ENCODE measurements around the gene MYO7A. TPM values are rescaled to one million over a fixed set of nuclear protein-coding genes. Genes with fewer than 3 reads are reported as not detected.

The MYO7A gene
- total and polyA plus RNA-seq, 2 donors (not counting 3 experiments of a cell fraction or from before 2014, with no cell fraction given): 1.3 to 3.6 TPM

GRCh38 chr11:77109236-77110019 lies 18.6 kb upstream of the MYO7A start:
- Histone ChIP-seq H3K9me1 (replicated peaks; ENCODE audit: control insufficient read depth, extremely low read depth, insufficient read depth, low read length) (no peaks in the 10 kb centered on the region), H3K4me1 (ENCODE audit: control insufficient read depth, extremely low read depth, insufficient read depth, low read length) (peaks cover 17% of the 10 kb centered on the region), H3K36me3 (ENCODE audit: control insufficient read depth in 2 of 2, extremely low read depth in 1 of 2, insufficient read depth in 2 of 2, low read length in 2 of 2) (no peaks in the 10 kb centered on the region), H3K27ac (ENCODE audit: insufficient read depth, low read depth, low read length) (no peak overlapping the region), H3K4me2 (ENCODE audit: insufficient read depth, low read length) (no peak overlapping the region), H3K9ac (replicated peaks; ENCODE audit: extremely low read depth, insufficient read depth, low read length) (no peak overlapping the region), H3K9me3 (replicated peaks; ENCODE audit: control insufficient read depth, insufficient read depth, low read length) (no peaks in the 10 kb centered on the region), H3K4me3 (replicated peaks in 1 of 3; ENCODE audit: insufficient read depth in 1 of 3, low read depth in 1 of 3, low read length in 3 of 3) (no peak overlapping the region), H3K27me3 (ENCODE audit: control insufficient read depth in 2 of 2, insufficient read depth in 2 of 2, low read length in 2 of 2) (no peaks in the 10 kb centered on the region), H3K79me2 (ENCODE audit: control insufficient read depth, insufficient read depth, low read length) (no peaks in the 10 kb centered on the region), H4K20me1 (replicated peaks; ENCODE audit: control insufficient read depth, extremely low read depth, insufficient read depth, low read length) (no peaks in the 10 kb centered on the region), H2AFZ (ENCODE audit: low read depth, low read length) (no peak overlapping the region)
- no TSS peak for BruUV-seq (replicated peaks)
- TF ChIP-seq CTCF (IDR thresholded peaks at IDR 0.05; ENCODE audit: extremely low read depth in 1 of 2, insufficient read depth in 1 of 2, low read depth in 1 of 2, low read length in 2 of 2) (no peak), POLR2A (IDR thresholded peaks at IDR 0.05; ENCODE audit: low read depth, low read length) (no peak), FOS (IDR thresholded peaks at IDR 0.05; ENCODE audit: borderline replicate concordance, insufficient read depth, low read length) (no peak)
- DNase-seq (ENCODE audit: low read depth, low spot score) (peak; percentile 12), FAIRE-seq (no peak)
- dilution Hi-C loops (cut with MboI; ENCODE audit: extremely low pct_ligation_motif_present, low sequenced_read_pairs) (no loop called here), intact Hi-C loops (cut with micrococcal nuclease) (no loop called here)
- ChIA-PET CTCF (interaction anchor here (1.2 to 2.4 kb wide), 5 partner anchors 18 to 310 kb away, joined by 3 to 8 read pairs (median 7); no protein-coding TSS in a partner anchor), POLR2A (no interaction called here)

DNA sequence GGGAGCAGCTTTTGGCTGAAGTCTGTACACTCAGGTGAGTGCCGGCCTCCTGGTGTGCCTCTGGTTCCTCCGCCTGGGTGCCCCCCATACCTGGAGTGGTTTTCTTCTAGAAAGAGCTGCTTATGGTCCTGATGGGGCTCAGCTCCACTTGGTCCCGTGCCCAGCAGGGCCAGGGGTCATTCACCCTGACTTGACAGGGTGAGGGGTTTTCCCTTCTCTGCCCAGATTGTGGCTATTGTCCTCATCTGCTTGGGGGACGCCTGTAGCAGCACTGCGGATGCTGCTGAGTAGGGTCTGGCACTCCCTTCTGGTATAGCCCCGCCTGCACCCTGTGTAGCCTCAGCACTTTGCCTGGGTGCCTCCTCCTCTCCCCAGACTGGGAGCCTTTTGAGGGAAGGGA lies 17.2 kb upstream of the MYO7A start:
- no peak for FAIRE-seq
- intact Hi-C loops (cut with micrococcal nuclease): no loop called here
- POLR2A ChIA-PET: no interaction called here
- no peaks in the 10 kb centered on the region for H4K20me1 ChIP-seq (replicated peaks; ENCODE audit: control insufficient read depth, extremely low read depth, insufficient read depth, low read length)
- H3K9me3 ChIP-seq (replicated peaks; ENCODE audit: control insufficient read depth, insufficient read depth, low read length): no peaks in the 10 kb centered on the region
- CTCF ChIA-PET: interaction anchor here (0.6 to 5.3 kb wide), 6 partner anchors 10 to 312 kb away, joined by 3 to 64 read pairs (median 6); no protein-coding TSS in a partner anchor
- TF ChIP-seq CTCF (IDR thresholded peaks at IDR 0.05; ENCODE audit: extremely low read depth in 1 of 2, insufficient read depth in 1 of 2, low read depth in 1 of 2, low read length in 2 of 2) (no peak), EZH2 (IDR thresholded peaks at IDR 0.05; ENCODE audit: borderline replicate concordance, low read depth, low read length, severe bottlenecking) (no peak), FOS (IDR thresholded peaks at IDR 0.05; ENCODE audit: borderline replicate concordance, insufficient read depth, low read length) (no peak), POLR2AphosphoS5 (IDR thresholded peaks at IDR 0.05; ENCODE audit: insufficient read depth, low read depth, low read length) (no peak), POLR2A (IDR thresholded peaks at IDR 0.05; ENCODE audit: low read depth, low read length) (no peak), MYC (IDR thresholded peaks at IDR 0.05; ENCODE audit: low read depth, low read length) (no peak), GATA2 (IDR thresholded peaks at IDR 0.05; ENCODE audit: insufficient read depth, insufficient read length, low read depth, low read length) (no peak), MAX (IDR thresholded peaks at IDR 0.05; ENCODE audit: insufficient read depth, insufficient read length) (no peak), JUN (IDR thresholded peaks at IDR 0.05; ENCODE audit: borderline replicate concordance, insufficient read depth, insufficient read length, low read depth) (no peak)
- no peaks in the 10 kb centered on the region for H3K9me1 ChIP-seq (replicated peaks; ENCODE audit: control insufficient read depth, extremely low read depth, insufficient read depth, low read length)
- no peak overlapping the region for H3K9ac ChIP-seq (replicated peaks; ENCODE audit: extremely low read depth, insufficient read depth, low read length)
- no peaks in the 10 kb centered on the region for H3K27me3 ChIP-seq (ENCODE audit: control insufficient read depth in 2 of 2, insufficient read depth in 2 of 2, low read length in 2 of 2)
- no peak for DNase-seq (ENCODE audit: low read depth, low spot score)
- H2AFZ ChIP-seq (ENCODE audit: low read depth, low read length): no peak overlapping the region
- BruUV-seq (replicated peaks): no TSS peak
- H3K4me3 ChIP-seq (replicated peaks in 1 of 3; ENCODE audit: insufficient read depth in 1 of 3, low read depth in 1 of 3, low read length in 3 of 3): no peak overlapping the region
- dilution Hi-C loops (cut with MboI; ENCODE audit: extremely low pct_ligation_motif_present, low sequenced_read_pairs): no loop called here
- H3K36me3 ChIP-seq (ENCODE audit: control insufficient read depth in 2 of 2, extremely low read depth in 1 of 2, insufficient read depth in 2 of 2, low read length in 2 of 2): no peaks in the 10 kb centered on the region
- H3K27ac ChIP-seq (ENCODE audit: insufficient read depth, low read depth, low read length): no peak overlapping the region
- H3K4me1 ChIP-seq (ENCODE audit: control insufficient read depth, extremely low read depth, insufficient read depth, low read length): peaks cover 17% of the 10 kb centered on the region
- H3K4me2 ChIP-seq (ENCODE audit: insufficient read depth, low read length): no peak overlapping the region
- no peaks in the 10 kb centered on the region for H3K79me2 ChIP-seq (ENCODE audit: control insufficient read depth, insufficient read depth, low read length)

Measured in endothelial cell of umbilical vein (primary cell).